PFSK-1 (cell line): ENCODE data around the gene SAMSN1.

Source experiments
- FOXP2 ChIP-seq: optimal IDR thresholded peaks from 2 replicates; pipeline ENCODE3; 2011; ENCODE audit warnings: borderline replicate concordance, control low read depth, inconsistent platforms; ENCODE audit not compliant: insufficient read depth; ENCODE audit errors: extremely low read length, extremely low read depth
- POLR2AphosphoS5 ChIP-seq: IDR thresholded peaks from 2 replicates; pipeline ENCODE4 v1.6.1; 2012; ENCODE audit warnings: low read depth, mild to moderate bottlenecking, control low read depth, low read length, moderate library complexity
- REST ChIP-seq, 2 experiments: IDR thresholded peaks; 2 replicates each; pipeline versions ENCODE4 v1.6.1 to v1.8.0; 2011 to 2012; ENCODE audit warnings: low read depth in 2 of 2, low read length in 2 of 2, control low read depth in 1 of 2, inconsistent platforms in 1 of 2, mild to moderate bottlenecking in 1 of 2, moderate library complexity in 1 of 2; ENCODE audit not compliant: insufficient read depth in 1 of 2
- SIN3A ChIP-seq: IDR thresholded peaks from 2 replicates; pipeline ENCODE4 v1.6.1; 2012; ENCODE audit warnings: mild to moderate bottlenecking, low read length, moderate library complexity, borderline replicate concordance; ENCODE audit not compliant: insufficient read depth
- TAF1 ChIP-seq: IDR thresholded peaks from 2 replicates; pipeline ENCODE4 v1.6.1; 2012; ENCODE audit warnings: low read length, control low read depth, borderline replicate concordance; ENCODE audit not compliant: insufficient read depth

Gene SAMSN1

DNA sequence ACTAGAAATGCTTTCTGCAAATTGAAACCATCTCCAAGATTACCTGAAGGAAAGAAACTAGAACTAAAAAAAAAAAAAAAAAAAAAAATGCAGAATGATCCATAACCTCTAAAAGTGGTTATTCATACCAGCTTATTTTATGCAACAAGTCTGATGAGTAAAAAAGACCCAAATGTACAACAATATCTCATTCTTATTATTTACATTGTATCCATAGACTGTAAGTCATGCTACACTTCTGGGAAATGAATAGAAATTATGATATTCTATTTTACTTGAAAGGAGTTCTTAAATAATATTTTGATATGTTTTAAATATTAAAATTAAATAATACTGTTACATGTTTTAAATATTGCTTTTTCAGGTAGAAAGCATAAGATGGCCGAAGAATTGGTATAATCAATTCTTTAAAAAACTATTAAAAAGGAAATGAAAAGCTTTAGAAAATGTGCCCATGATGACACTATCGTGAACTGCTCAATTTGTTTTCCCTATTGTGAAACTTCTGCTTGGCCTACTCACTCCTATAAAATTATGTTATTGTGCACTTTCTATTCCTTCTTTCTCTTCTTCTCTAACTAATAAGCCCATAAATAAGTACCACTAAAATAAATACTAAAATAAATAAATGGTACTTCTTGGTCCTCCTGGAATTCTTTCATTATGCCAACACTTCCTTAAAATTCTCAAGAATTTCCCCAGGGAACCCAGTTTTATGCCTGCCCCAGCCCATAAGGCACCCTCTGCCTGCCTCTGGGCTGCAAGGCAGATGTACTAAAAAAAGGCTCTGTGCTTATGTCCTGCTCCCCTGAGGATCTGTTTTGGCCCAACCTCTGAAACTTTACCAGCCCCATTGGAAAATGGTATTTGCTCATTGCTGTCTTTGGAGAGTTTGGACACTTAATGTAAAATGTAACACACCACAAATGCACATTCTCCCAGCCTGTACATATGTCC is 18.1 kb downstream of the SAMSN1 start:
- no peak for TF ChIP-seq POLR2AphosphoS5
- TF ChIP-seq TAF1, result no peak
- no peak for TF ChIP-seq SIN3A
- no peak for TF ChIP-seq FOXP2
- TF ChIP-seq REST (IDR thresholded peaks at IDR 0.05; ENCODE audit: insufficient read depth in 1 of 2, low read depth in 2 of 2, low read length in 2 of 2), result no peak

DNA sequence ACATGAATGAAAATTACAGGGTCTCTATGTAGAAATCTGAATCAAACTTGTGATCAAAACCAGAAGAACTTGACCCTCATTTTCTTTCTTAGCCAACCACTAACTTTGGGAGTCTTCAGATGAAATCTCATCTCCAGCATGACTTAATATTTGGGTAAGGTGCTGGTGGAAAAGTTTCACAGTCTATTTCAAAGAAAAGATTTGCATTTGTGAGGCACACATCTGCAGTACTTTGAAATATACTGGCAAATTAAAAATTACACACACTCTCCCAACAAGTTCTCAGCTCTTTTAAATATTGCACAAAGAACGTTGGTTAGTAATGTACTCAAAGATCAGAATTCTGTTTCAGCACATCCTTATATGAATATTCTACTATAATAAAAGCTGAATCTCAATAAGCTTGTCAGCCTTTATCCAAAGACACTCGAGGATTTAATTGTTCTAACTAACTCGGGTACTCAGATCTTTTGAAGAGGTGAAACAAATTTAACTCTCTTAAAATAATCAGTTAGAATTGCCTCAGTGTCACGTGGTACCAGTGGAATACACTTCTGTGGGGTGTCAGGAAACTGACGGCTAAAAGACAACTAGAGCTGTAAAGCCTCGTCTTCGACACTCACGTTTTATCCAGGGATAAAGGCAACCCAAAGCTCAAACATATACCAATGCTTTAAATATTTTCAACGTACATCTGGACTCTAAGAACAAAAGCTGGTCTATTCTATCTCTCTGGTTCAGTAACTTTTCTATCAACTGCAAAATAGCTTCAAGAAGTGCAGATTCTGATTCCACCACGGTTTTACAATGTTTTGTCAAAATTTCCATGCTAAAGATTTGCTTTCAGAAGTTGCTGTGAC is 19.0 kb downstream of the SAMSN1 start:
- TF ChIP-seq TAF1 (no peak), POLR2AphosphoS5 (no peak), SIN3A (no peak), FOXP2 (no peak)

GRCh38 chr21:14526199-14526598 is 19.9 kb downstream of the SAMSN1 start:
- no peak for TF ChIP-seq SIN3A
- TF ChIP-seq FOXP2, result no peak
- no peak for TF ChIP-seq REST (IDR thresholded peaks at IDR 0.05; ENCODE audit: insufficient read depth in 1 of 2, low read depth in 2 of 2, low read length in 2 of 2)
- no peak for TF ChIP-seq TAF1
- no peak for TF ChIP-seq POLR2AphosphoS5

GRCh38 chr21:14523234-14523633 is 22.9 kb downstream of the SAMSN1 start:
- TF ChIP-seq FOXP2 (no peak), REST (IDR thresholded peaks at IDR 0.05; ENCODE audit: insufficient read depth in 1 of 2, low read depth in 2 of 2, low read length in 2 of 2) (no peak), POLR2AphosphoS5 (no peak), SIN3A (no peak)

DNA sequence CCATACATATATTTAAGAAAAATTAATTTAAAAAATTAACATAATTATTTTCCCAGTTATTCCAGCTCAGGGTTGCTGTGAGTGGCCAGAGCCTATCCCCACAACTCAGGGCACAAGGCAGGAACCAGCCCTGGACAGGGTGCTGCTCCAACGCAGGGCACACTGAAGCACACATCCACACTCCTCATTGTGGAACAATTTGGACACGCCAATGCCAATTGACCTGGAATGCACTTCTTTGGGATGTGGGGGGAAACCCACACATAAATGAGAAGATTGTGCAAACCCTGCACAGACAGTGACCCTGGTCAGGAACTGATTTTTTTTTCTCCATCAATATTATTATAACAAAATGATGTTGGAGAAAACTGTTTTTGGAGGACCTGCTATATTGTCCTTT is 23.4 kb downstream of the SAMSN1 start:
- TF ChIP-seq FOXP2 (no peak), TAF1 (no peak), SIN3A (no peak), POLR2AphosphoS5 (no peak), REST (IDR thresholded peaks at IDR 0.05; ENCODE audit: insufficient read depth in 1 of 2, low read depth in 2 of 2, low read length in 2 of 2) (no peak)
